HG03565 (cell line): ENCODE results near the gene SMPD3.

ENCODE experiments used
- ATAC-seq: cut with Tn5 transposase; IDR thresholded peaks from one replicate; pipeline ENCODE4 v1.9.1; 2021; ENCODE audit warnings: mild to moderate bottlenecking, moderate library complexity; ENCODE audit not compliant: unreplicated experiment

SMPD3 gene

DNA sequence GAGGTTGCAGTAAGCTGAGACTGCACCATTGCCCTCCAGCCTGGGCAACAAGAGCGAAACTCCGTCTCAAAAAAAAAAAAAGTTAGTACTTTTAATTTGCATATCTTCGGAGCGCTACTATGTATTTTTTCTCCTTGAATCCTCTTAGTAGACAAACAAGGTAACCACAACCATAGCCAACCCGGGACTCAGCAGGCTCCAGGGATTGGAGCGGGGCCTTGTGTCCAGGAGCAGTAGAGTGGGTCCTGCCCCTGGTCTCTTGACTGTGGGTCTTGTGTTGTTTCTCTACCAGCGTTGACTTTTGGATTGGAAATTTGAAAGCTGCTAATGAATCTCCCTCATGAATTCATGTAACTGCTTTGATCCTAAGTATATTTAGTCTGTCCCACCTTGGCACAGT is 105.2 kb downstream of the SMPD3 start:
- no peak for ATAC-seq

DNA sequence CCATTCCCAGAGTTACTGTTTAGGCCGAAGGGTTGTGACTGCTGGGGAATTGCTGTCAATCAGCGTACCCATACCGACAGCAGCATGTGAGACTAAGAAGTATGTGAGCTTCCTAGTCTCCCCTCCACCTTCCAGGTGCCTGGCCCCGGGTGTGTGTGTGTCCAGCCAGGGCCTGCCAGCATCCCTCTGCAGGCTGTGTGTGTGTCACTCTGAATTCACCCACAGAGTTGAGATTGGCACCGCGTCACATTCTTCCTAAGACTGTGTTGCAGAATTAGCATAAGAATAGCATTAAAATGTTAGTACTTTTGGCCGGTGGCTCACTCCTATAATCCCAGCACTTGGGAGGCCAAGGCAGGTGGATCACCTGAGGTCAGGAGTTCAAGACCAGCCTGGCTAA is 105.7 kb downstream of the SMPD3 start:
- ATAC-seq = no peak

DNA sequence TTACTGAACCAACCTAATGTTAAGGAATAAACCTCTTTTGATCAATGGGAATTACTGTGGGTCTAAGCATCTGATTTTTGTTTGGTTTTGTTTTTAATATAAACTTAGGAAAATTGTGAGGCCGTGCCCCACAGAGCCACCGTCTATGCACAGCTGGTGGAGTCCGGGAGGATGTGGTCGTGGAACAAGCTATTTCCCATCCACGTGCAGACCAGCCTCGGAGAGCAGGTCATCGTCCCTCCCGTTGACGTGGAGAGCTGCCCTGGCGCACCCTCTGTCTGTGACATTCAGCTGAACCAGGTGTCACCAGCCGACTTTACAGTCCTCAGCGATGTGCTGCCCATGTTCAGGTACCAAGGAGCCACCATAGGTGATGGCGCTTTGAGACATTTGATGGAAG is 109.1 kb downstream of the SMPD3 start:
- no peak for ATAC-seq

DNA sequence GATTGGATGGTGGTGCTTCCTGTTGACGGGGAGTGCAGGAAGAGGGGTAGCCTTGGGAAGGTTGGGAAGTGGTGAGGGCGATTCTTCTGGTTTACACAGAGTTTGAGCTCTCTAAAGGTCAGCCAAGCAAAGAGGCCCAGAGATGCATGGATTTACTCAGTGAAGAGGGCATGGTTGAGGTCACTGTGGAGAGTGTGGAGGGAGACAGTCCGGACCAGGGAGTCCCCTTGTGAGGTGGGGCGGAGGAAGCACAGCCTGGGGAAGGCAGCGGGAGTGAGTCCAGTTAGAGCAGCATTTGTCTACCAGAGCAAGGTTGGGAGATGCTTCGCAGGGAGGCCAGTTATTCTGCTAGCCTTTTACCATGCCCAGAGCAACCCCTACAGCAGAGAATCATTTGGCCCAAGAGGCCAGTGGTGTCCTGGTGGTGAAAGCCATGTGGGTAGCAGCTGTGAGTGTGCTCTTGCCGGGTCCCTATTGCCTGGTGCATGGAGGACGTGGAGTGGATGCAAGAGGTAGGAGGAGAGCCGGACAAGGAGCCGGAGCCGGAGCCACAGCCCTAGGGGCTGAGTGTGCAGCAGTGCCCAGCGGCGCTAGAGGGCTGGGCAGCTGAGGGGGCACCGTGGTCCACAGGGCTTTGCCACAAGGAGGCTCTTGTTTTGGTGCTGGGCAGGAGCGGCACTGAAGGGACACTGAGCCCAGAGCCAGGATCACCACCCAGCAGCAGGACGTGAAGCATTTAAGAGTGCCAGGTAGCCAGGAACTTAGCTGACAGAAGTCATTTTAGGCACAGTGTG is 109.8 kb downstream of the SMPD3 start:
- ATAC-seq = no peak

DNA sequence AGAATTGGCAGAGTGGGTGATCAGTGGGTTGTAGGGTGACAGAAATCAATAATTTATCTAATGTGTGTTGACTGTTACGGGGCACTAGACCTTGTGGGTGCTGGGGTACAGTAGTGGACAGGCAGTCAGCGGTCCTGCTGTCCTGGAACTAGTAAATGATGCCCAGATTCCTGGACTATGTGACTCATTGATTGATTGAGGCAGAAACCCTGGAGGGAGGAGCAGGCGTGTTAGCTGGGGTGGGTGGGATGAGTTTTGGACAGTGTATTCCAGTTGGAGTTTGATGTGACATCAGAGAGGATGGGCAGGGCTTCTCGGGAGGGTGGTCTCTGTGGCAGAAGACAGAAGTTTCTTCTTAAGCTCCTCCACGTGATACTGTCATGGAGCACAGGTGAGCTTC is 113.1 kb downstream of the SMPD3 start:
- ATAC-seq = no peak

DNA sequence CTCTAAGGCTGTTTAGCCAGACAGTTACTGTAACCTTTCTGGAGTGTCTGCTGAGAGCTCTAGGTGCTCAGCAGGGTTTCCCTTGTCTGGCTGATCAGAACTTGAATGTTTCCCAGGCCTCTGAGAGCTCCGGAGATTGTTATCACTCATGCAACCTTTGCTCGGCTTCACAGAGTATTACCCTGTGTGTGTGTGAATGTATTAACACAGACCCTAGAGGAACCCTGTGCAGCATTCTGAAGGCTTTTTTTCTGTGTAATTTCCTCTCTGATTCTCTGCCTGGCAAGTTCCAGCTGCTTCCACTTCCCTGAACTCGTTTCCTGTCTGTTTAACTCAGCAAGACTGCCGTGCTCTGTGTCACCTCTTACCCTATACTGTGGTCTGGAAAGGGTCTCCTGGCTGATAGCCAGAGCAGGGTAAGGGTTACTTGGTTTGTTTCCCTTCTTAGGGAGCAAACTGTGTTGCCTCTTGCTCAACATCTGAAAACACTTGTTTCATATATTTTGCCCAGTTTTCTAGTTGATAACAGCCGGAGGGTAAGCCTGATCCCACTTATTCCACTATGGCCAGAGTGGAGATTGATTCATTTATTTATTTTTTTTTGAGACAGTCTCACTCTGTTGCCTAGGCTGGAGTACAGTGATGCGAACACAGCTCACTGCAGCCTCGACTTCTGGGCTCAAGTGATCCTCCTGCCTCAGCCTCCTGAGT is 115.7 kb downstream of the SMPD3 start:
- ATAC-seq = no peak

DNA sequence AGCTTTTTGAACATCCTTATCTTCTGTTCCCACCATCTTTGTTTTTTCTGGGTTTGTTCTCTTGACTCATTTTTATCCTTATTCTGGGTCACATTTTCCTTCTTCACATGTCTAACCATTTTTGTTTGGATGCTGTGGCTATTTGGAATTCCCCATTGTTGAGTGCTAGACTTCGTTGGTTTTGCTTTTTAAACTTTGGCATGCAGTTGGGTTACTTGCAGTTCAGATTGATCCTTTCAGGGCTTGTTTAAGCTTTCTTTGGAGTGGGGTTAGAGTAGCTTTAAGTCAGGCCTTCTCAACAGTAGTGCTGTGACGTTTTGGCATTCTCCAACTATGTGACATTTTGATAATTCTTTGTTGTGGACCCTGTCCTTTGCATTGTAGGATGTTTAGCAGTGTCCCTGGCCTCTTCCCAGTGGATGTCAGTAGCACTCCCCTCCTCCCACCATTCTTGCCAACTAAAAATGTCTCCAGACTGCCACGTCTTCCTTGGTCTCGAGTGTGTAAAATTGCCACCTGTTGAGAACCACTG is 116.4 kb downstream of the SMPD3 start:
- ATAC-seq = no peak

DNA sequence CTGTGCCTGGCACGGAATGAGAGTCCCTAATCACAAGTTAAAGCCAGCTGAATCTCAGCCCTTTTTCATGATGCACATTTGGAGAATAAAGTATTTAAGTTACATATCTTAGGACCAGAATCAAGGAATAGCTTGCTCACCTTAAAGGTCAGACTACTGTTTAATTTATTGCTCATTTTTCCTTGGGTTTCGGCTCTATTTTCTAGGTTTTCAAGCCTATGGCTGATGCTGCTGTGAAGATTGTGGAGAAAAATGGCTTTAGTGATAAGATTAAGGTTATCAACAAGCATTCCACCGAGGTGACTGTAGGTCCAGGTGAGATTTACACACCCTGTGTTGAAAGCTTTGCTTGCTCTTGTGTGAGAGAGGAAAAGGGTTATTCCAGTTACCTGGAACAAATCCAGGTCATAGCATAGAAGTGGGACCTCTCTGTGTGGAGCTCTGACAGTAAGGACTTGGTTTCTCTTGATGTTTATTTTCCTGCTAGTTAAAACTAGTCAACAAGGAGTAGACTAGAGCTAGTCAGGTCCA is 119.4 kb downstream of the SMPD3 start:
- no peak for ATAC-seq

DNA sequence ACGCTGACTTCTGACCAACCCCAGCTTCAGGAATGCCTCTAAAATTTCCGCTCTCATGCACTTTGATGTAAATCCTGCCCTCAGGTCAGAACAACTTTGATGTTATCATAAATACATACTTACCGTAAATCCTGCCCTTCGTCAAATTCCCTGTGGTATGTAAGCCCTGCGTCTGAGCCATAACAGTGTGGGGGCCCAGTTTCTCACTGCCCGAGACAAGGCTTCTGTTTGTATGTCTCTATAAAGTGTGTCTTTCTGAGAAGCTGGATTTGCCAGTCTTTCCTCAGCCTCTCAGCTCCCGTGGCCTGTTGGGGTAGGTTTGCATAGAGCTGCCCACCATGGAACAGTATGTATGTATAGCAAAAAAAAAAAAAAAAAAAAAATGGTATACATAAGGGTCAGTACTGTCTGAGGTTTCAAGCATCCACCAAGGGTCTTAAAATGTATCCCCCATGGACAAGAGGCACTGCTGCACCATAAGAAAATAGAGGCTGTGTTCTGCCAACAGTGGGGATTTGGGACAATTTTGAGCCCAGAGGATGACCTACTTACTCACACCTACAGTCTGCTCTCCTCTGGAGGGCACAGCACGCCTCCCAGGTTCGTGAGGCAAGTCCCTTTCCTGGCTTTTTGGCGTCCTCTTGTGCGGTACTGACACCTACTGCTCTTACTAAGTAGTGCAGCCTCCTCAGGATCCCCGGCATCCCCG is 120.0 kb downstream of the SMPD3 start:
- ATAC-seq = peak; percentile 52

DNA sequence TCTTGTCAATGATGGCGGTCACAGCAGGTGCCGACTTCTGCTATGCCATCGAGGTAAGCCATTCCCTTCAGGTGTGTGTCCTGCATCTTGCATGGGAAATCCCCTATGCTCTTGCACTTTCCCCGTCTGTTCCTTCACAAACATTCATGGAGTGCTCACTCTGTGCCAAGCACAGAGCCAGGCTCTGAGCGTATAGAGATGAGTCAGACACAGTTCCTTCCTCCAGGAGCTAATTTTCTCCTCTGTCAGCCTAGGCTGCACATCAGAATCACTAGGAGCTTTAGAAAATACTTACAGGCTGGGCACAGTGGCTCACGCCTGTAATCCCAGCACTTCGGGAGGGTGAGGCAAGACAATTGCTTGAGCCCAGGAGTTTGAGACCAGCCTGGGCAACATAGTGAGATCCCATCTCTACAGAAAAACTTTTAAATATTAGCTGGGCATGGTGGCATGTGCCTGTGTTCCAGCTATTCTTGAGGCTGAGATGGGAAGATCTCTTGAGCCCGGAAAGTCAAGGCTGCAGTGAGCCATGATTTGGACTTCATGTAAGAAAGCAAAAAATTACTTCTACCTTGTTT is 123.4 kb downstream of the SMPD3 start:
- ATAC-seq = no peak

DNA sequence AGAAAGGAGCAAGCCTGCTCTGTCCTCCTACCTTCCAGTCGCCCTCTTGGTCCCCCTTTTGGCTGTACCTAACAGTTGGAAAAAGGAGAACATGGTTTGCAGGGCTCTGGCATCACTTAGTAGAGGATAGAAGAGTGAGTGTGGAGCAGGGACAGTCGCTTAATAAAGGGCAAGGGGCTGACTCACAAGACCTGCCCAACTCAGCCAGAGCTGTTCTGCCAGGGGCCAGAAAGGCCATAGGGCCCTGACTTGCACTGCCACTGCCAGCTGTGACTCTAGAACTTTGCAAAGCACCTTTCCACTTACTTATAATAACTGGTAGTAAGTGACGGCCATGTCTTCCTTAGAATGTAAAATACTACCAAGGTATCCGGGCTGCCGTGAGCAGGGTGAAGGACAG is 124.0 kb downstream of the SMPD3 start:
- ATAC-seq = no peak

DNA sequence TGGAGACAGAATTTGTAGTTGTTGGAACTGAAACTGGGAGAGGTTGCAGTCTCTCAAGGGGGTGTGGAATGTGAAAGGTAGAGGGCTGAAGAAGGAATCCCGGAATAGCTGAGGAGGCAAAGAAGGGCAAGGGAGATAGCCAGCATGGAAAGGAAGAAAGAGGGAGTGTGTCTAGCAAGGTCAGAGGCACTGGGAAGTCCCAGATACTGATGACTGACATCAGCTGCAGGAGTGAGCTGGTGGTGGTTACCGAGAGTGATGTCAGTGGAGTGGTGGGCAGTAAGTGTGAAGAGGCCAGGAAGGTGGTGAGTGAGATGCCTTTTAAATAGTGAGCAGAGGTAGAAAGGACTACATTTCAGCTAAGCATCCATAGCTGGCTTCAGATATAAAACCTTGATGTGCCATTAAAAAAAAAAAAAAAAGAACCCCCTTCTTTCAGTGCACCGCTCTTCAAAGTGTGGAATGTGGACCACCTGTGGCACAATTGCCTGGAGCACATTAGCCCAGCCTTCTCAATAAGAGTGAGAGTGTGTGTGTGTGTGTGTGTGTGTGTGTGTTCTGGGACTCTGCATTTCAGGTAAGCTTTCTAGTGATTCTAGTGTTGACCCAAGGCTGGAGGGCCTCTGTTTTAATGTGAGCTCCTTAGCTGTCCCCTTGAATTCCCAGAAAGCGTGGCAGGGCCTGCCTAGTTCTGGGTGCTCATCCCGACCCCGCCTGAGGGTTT is 129.0 kb downstream of the SMPD3 start:
- peak; percentile 51 for ATAC-seq

DNA sequence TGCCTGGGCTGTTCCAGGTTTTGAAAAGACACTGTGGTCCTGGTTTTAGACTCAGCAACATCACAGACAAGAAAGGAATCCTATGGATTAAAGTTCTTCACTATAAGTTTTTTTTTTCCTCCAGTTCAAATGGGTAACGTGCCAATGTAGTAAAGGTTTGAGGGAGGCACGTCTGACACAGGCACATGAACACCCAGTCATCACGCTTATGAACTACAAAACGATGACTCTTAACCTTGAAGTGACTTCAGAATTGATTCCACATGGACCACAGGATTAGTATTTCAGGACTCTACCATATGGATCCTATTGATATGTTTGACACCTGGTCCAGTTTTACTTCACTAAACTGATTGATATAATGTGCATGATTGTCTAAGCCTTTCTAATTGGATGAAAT is 135.2 kb downstream of the SMPD3 start:
- no peak for ATAC-seq

DNA sequence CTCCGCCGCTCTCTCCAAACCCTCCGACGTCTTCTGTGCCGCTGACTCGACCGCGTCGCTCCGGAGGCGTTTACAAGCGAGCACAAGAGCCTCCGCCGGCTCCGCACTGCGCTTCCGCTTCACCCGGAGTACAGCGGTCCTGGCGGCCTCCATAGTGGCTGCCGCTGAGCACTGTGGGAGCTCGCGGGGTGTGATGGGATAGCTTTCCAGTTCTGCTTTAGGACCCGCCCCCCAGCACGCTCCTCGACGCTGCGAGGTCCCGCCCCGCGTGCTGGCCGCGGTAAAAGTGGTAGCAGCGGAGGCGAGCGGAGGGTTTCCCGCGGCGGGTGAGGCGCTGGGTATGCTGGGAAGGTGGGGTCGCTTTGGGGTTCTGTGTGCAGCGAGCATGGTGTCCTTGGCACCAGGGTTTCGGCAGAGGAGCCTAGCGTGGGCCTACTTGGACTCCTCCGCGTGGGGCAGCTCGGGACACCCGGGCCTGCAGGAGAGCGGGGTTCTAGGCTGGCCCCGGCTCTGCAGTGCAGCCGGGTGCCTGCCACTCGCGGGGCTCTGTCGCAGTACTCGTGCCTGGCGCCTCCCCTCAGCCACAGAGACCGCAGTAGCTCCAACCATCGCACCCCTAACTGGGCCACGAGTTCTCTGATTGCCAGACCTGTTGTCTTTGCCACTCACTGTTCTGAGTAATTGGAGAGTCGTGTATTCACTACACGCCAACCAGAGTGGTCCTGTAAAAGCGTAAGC is 137.4 kb downstream of the SMPD3 start, which contains the start of the genes PRMT7 and SLC7A6OS:
Gene PRMT7 (plus strand): TSS at position 246 of the 738 bp plus-strand sequence. CDS start 4,961 bp downstream, outside the sequence.
Gene SLC7A6OS (minus strand): TSS at position 173 of the 738 bp plus-strand sequence. CDS start 20 bp downstream, at position 153.
- peak; percentile 89 for ATAC-seq

DNA sequence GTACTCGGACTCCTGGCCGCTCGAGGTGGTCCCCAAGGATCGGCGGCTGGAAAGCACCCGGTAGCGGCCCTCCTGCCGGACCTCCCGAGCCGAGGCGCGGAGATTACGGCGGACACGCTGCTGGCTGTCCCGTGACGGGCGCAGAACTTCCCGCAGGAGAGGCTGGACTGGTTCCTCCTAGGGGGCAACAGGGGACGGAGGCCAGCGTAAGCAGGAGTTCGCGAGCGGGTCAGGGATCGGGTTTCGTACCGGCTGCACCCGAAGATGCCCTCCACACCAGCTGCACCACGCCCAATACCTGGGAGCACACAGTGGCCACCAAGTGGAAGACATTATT is 137.9 kb downstream of the SMPD3 start:
- no peak for ATAC-seq

DNA sequence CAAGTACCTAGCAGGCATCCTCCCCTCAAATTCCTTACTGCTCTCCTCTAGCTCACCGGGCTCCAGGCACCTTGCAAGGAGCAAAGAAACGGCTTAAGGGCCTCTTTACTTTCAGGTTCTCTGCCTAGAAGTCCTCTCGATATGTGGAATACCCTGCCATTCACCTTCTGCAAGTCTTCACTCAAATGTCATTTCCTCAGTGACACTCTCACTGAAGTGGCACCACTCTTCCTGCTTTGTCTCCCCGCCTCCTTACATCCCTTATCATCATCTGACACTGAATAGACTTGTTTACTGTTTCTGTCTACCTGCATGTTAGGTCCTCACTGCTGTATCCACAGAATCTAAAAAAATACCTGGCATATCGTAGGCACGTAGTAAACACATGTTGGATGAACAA is 138.5 kb downstream of the SMPD3 start:
- no peak for ATAC-seq
